Measurements from ENCODE around the gene SLC12A9. TPM values are rescaled to one million over a fixed set of nuclear protein-coding genes. Genes with fewer than 3 reads are reported as not detected.
"Not testable (repeated sequence)": the region's sequence is repeated elsewhere in the genome, so short reads cannot be mapped to it uniquely, and the experiment has no call there.

SLC12A9 gene
- total and polyA plus RNA-seq, 2 of the 4 experiments (the other 2 are of a cell fraction), result 4.5 to 16.2 TPM

- H3K23ac ChIP-seq (ENCODE audit: low read depth, low read length), result no peak overlapping the region
- H2AK5ac ChIP-seq (ENCODE audit: low read depth, low read length), result no peak overlapping the region
- CTCF ChIA-PET, result no interaction called here
- BruUV-seq (replicated peaks), result no TSS peak
- dilution Hi-C loops (cut with HindIII; ENCODE audit: low sequenced_read_pairs, unreplicated experiment) (no loop called here), intact Hi-C loops (cut with micrococcal nuclease) (loop anchor here (5.0 kb wide), 2 partner anchors 52 to 242 kb away; partner anchors contain the start of gene MOSPD3), in situ Hi-C loops (cut with MboI; ENCODE audit: low sequenced_read_pairs) (loop anchor here (25.0 kb wide), 2 partner anchors 267 to 392 kb away; partner anchors contain the start of genes FBXO24, LRCH4 and SPACDR)
- no peak overlapping the region for H2BK20ac ChIP-seq (ENCODE audit: low read depth, low read length)
- H3K4ac ChIP-seq (ENCODE audit: low read depth, low read length), result no peak overlapping the region
- no peak overlapping the region for H3K4me3 ChIP-seq (ENCODE audit: insufficient read depth, low read depth, low read length)
- no peak overlapping the region for H3K18ac ChIP-seq (ENCODE audit: low read depth, low read length)
- no peak overlapping the region for H4K5ac ChIP-seq (ENCODE audit: low read depth, low read length)
- 83% methylated on average over 3 of the region's 14 CpGs; no CpG with 5 or more reads in 1 of the 2 experiments for WGBS, 2 experiments (ENCODE audit: extremely low coverage in 2 of 2, insufficient read length in 1 of 2)
- H4K91ac ChIP-seq (ENCODE audit: insufficient read depth, low read depth, low read length), result no peak overlapping the region
- no peak overlapping the region for H3K4me2 ChIP-seq (ENCODE audit: low read depth, low read length)
- no peak overlapping the region for H2BK5ac ChIP-seq (ENCODE audit: low read depth, low read length, poor library complexity, severe bottlenecking)
- ATAC-seq (ENCODE audit: low read depth), result no peak
- no peaks in the 10 kb centered on the region for H3K9me3 ChIP-seq (ENCODE audit: control insufficient read depth, insufficient read depth, low read length)
- H3K9ac ChIP-seq (ENCODE audit: low read depth, low read length), result no peak overlapping the region
- no peaks in the 10 kb centered on the region for H3K9me1 ChIP-seq (ENCODE audit: insufficient read depth, low read length)
- H3K56ac ChIP-seq (ENCODE audit: extremely low read depth, insufficient read depth, low read length), result no peak overlapping the region
- POLR2A ChIA-PET (ENCODE audit: unreplicated experiment), result interaction anchor here (0.6 kb wide), 1 partner anchor 305 kb away, joined by 4 read pairs; no protein-coding TSS in a partner anchor
- no peaks in the 10 kb centered on the region for H3K27me3 ChIP-seq (ENCODE audit: control insufficient read depth, insufficient read depth, low read length)
- no peaks in the 10 kb centered on the region; the same call in none of the 2 replicates for H4K20me1 ChIP-seq (ENCODE audit: insufficient read depth, low read length)
- no peak overlapping the region for H2BK15ac ChIP-seq (ENCODE audit: low read depth, low read length)
- no peak for DNase-seq
- H3K4me1 ChIP-seq (ENCODE audit: control insufficient read depth, insufficient read depth, low read length), result no peaks in the 10 kb centered on the region
- H2AFZ ChIP-seq (replicated peaks; ENCODE audit: low read length, poor library complexity), result no peak overlapping the region
- no peak overlapping the region for H3K27ac ChIP-seq (ENCODE audit: insufficient read depth, low read length)
- peaks cover 8 to 17% of the 10 kb centered on the region in 2 experiments for H3K79me1 ChIP-seq (ENCODE audit: low read depth in 1 of 2, low read length in 2 of 2)
- H2BK120ac ChIP-seq (ENCODE audit: low read depth, low read length), result no peak overlapping the region
- H4K8ac ChIP-seq (ENCODE audit: low read depth in 2 of 2, low read length in 2 of 2), result no peak overlapping the region
- H2AK9ac ChIP-seq (replicated peaks; ENCODE audit: low read depth, low read length, poor library complexity), result peak overlapping the region; percentile 61
- peaks cover 8% of the 10 kb centered on the region; the same call in 1 of the 2 replicates for H3K36me3 ChIP-seq (ENCODE audit: control insufficient read depth, insufficient read depth, low read length)
- TF ChIP-seq MAFK (IDR thresholded peaks at IDR 0.05; ENCODE audit: low read depth, low read length) (no peak), FOS (IDR thresholded peaks at IDR 0.05; ENCODE audit: low read depth, low read length) (no peak), CEBPB (IDR thresholded peaks at IDR 0.05; ENCODE audit: low read depth, low read length) (no peak), BHLHE40 (IDR thresholded peaks at IDR 0.05; ENCODE audit: low read depth, low read length) (no peak)
- H3K14ac ChIP-seq (replicated peaks; ENCODE audit: low read depth, low read length), result no peak overlapping the region
Measured at GRCh38 chr7:100854146-100854895, 1.8 kb downstream of the SLC12A9 start.

- H3K4ac ChIP-seq (ENCODE audit: low read depth, low read length); H3K18ac ChIP-seq (ENCODE audit: low read depth, low read length); H3K9me3 ChIP-seq (ENCODE audit: control insufficient read depth, insufficient read depth, low read length); H2BK15ac ChIP-seq (ENCODE audit: low read depth, low read length); H3K4me2 ChIP-seq (ENCODE audit: low read depth, low read length); H2BK5ac ChIP-seq (ENCODE audit: low read depth, low read length, poor library complexity, severe bottlenecking); H2AFZ ChIP-seq (replicated peaks; ENCODE audit: low read length, poor library complexity); H3K27ac ChIP-seq (ENCODE audit: insufficient read depth, low read length); DNase-seq; H3K9me1 ChIP-seq (ENCODE audit: insufficient read depth, low read length); H4K8ac ChIP-seq (ENCODE audit: low read depth in 2 of 2, low read length in 2 of 2); H2BK120ac ChIP-seq (ENCODE audit: low read depth, low read length); H3K14ac ChIP-seq (replicated peaks; ENCODE audit: low read depth, low read length); H3K23ac ChIP-seq (ENCODE audit: low read depth, low read length); H3K56ac ChIP-seq (ENCODE audit: extremely low read depth, insufficient read depth, low read length); H4K91ac ChIP-seq (ENCODE audit: insufficient read depth, low read depth, low read length); H3K9ac ChIP-seq (ENCODE audit: low read depth, low read length); BruUV-seq (replicated peaks); H3K27me3 ChIP-seq (ENCODE audit: control insufficient read depth, insufficient read depth, low read length); ATAC-seq (ENCODE audit: low read depth); H4K5ac ChIP-seq (ENCODE audit: low read depth, low read length); H4K20me1 ChIP-seq (ENCODE audit: insufficient read depth, low read length); H3K4me1 ChIP-seq (ENCODE audit: control insufficient read depth, insufficient read depth, low read length); H3K4me3 ChIP-seq (ENCODE audit: insufficient read depth, low read depth, low read length); H2AK9ac ChIP-seq (replicated peaks; ENCODE audit: low read depth, low read length, poor library complexity); H2BK20ac ChIP-seq (ENCODE audit: low read depth, low read length); dilution Hi-C loops (cut with HindIII; ENCODE audit: low sequenced_read_pairs, unreplicated experiment); CTCF ChIA-PET; H2AK5ac ChIP-seq (ENCODE audit: low read depth, low read length): not testable (repeated sequence)
- Histone ChIP-seq H3K36me3 (ENCODE audit: control insufficient read depth, insufficient read depth, low read length) (peaks cover 11% of the 10 kb centered on the region; the same call in 1 of the 2 replicates), H3K79me1 (ENCODE audit: low read depth in 1 of 2, low read length in 2 of 2) (peaks cover 8 to 17% of the 10 kb centered on the region in 2 experiments)
- POLR2A ChIA-PET (ENCODE audit: unreplicated experiment), result interaction anchor here (0.6 kb wide), 1 partner anchor 304 kb away, joined by 4 read pairs; no protein-coding TSS in a partner anchor
- no CpG with 5 or more reads among the region's 9 CpGs for WGBS, 2 experiments (ENCODE audit: extremely low coverage in 2 of 2, insufficient read length in 1 of 2)
- intact Hi-C loops (cut with micrococcal nuclease) (loop anchor here (5.0 kb wide), 2 partner anchors 53 to 243 kb away; partner anchors contain the start of gene MOSPD3), in situ Hi-C loops (cut with MboI; ENCODE audit: low sequenced_read_pairs) (loop anchor here (5.0 to 25.0 kb wide), 3 partner anchors 148 to 393 kb away; partner anchors contain the start of genes FBXO24, LRCH4, POP7 and SPACDR)
Measured at GRCh38 chr7:100854899-100855298, 2.4 kb downstream of the SLC12A9 start.

Measured in IMR-90 (cell line).